ENCODE results near the gene DUSP5.
A peak's percentile ranks its signal among the peaks of the same experiment; 100 is the strongest.

DUSP5 gene

GRCh38 chr10:110480387-110480786, 17.3 kb upstream of the DUSP5 start:
- no peak for DNase-seq (ENCODE audit: low read depth in 1 of 2, low spot score in 1 of 2)

- DNase-seq (ENCODE audit: low read depth in 1 of 2, low spot score in 1 of 2) = no peak
Measured at GRCh38 chr10:110481919-110482318, 15.8 kb upstream of the DUSP5 start.

GRCh38 chr10:110483633-110484032, 14.1 kb upstream of the DUSP5 start:
- DNase-seq (ENCODE audit: low read depth in 1 of 2, low spot score in 1 of 2) = no peak

GRCh38 chr10:110485541-110485940, 12.2 kb upstream of the DUSP5 start:
- DNase-seq (ENCODE audit: low read depth in 1 of 2, low spot score in 1 of 2) = no peak

GRCh38 chr10:110486680-110487410, 10.9 kb upstream of the DUSP5 start:
- no peak for DNase-seq (ENCODE audit: low read depth in 1 of 2, low spot score in 1 of 2)

GRCh38 chr10:110487411-110488331, 10.0 kb upstream of the DUSP5 start:
- no peak for DNase-seq (ENCODE audit: low read depth in 1 of 2, low spot score in 1 of 2)

GRCh38 chr10:110488332-110488681, 9.4 kb upstream of the DUSP5 start:
- no peak for DNase-seq (ENCODE audit: low read depth in 1 of 2, low spot score in 1 of 2)

GRCh38 chr10:110488940-110489339, 8.8 kb upstream of the DUSP5 start:
- no peak for DNase-seq (ENCODE audit: low read depth in 1 of 2, low spot score in 1 of 2)

- DNase-seq (ENCODE audit: low read depth in 1 of 2, low spot score in 1 of 2) = no peak
Measured at GRCh38 chr10:110490640-110491039, 7.1 kb upstream of the DUSP5 start.

- no peak for DNase-seq (ENCODE audit: low read depth in 1 of 2, low spot score in 1 of 2)
Measured at GRCh38 chr10:110491346-110491745, 6.4 kb upstream of the DUSP5 start.

GRCh38 chr10:110492069-110492822, 5.5 kb upstream of the DUSP5 start:
- no peak for DNase-seq (ENCODE audit: low read depth in 1 of 2, low spot score in 1 of 2)

- no peak for DNase-seq (ENCODE audit: low read depth in 1 of 2, low spot score in 1 of 2)
Measured at GRCh38 chr10:110493832-110494426, 3.8 kb upstream of the DUSP5 start.

- DNase-seq (ENCODE audit: low read depth in 1 of 2, low spot score in 1 of 2) = no peak
Measured at GRCh38 chr10:110494532-110494931, 3.2 kb upstream of the DUSP5 start.

GRCh38 chr10:110495731-110496552, 1.8 kb upstream of the DUSP5 start:
- DNase-seq (ENCODE audit: low read depth in 1 of 2, low spot score in 1 of 2) = peak; percentile 22 to 48

GRCh38 chr10:110496553-110497437, 912 bp upstream of the DUSP5 start:
- no peak for DNase-seq (ENCODE audit: low read depth in 1 of 2, low spot score in 1 of 2)

- DNase-seq (ENCODE audit: low read depth in 1 of 2, low spot score in 1 of 2) = peak; percentile 23 to 46
Measured at GRCh38 chr10:110498087-110498981, 627 bp downstream of the DUSP5 start.

- DNase-seq (ENCODE audit: low read depth in 1 of 2, low spot score in 1 of 2) = no peak
Measured at GRCh38 chr10:110498982-110499795, 1.5 kb downstream of the DUSP5 start.
